Astrocyte (in vitro differentiated cells and primary cell): ENCODE data around the gene KRT6C. TPM values are rescaled to one million over a fixed set of nuclear protein-coding genes. Genes with fewer than 3 reads are reported as not detected.
"Not testable (repeated sequence)": the region's sequence is repeated elsewhere in the genome, so short reads cannot be mapped to it uniquely, and the experiment has no call there.

Source experiments
- DNase-seq: peaks from one replicate; pipeline ENCODE4 v3.0.0-alpha.2; 2010; ENCODE audit warnings: low read depth
- FAIRE-seq: peaks from 2 replicates; lab custom pipeline; 2011; peaks lifted over from hg19 to GRCh38; lab: Jason Lieb, UNC
- H2AFZ ChIP-seq: 2 replicates; pipeline ENCODE4 v1.6.0; 2012; ENCODE audit warnings: low read depth, low read length, inconsistent platforms
- H3K27ac ChIP-seq: 2 replicates; pipeline ENCODE4 v1.5.1; 2011; ENCODE audit warnings: low read depth, low read length, inconsistent platforms
- H3K27me3 ChIP-seq: 2 replicates; pipeline ENCODE4 v1.6.0; 2011; ENCODE audit warnings: low read length, inconsistent platforms; ENCODE audit not compliant: insufficient read depth
- H3K36me3 ChIP-seq: 2 replicates; pipeline ENCODE4 v1.5.1; 2011; ENCODE audit warnings: low read length, inconsistent platforms; ENCODE audit not compliant: insufficient read depth
- H3K4me1 ChIP-seq: 2 replicates; pipeline ENCODE4 v1.5.1; 2011; ENCODE audit warnings: low read length, inconsistent platforms; ENCODE audit not compliant: insufficient read depth
- H3K4me2 ChIP-seq: 2 replicates; pipeline ENCODE4 v1.6.0; 2012; ENCODE audit warnings: low read length, inconsistent platforms
- H3K4me3 ChIP-seq: 2 replicates; pipeline ENCODE4 v1.5.1; 2011; ENCODE audit warnings: low read depth, mild to moderate bottlenecking, low read length, inconsistent platforms; ENCODE audit not compliant: insufficient read depth
- H3K79me2 ChIP-seq: 2 replicates; pipeline ENCODE4 v1.6.0; 2012; ENCODE audit warnings: mild to moderate bottlenecking, low read length, inconsistent platforms; ENCODE audit not compliant: insufficient read depth
- H3K9ac ChIP-seq: 2 replicates; pipeline ENCODE4 v1.6.0; 2012; ENCODE audit warnings: mild to moderate bottlenecking, low read length, inconsistent platforms
- H3K9me3 ChIP-seq: 2 replicates; pipeline ENCODE4 v1.5.1; 2012; ENCODE audit warnings: low read depth, mild to moderate bottlenecking, low read length, inconsistent platforms; ENCODE audit not compliant: insufficient read depth
- H4K20me1 ChIP-seq: 2 replicates; pipeline ENCODE4 v1.6.0; 2012; ENCODE audit warnings: low read length, inconsistent platforms; ENCODE audit not compliant: insufficient read depth
- H3K27ac Mint-ChIP-seq: one replicate; pipeline ENCODE4 v1.8.0; 2021; ENCODE audit warnings: mild to moderate bottlenecking, mixed read lengths; ENCODE audit not compliant: unreplicated experiment
- H3K27me3 Mint-ChIP-seq: one replicate; pipeline ENCODE4 v1.8.0; 2021; ENCODE audit warnings: low read depth, mixed read lengths; ENCODE audit not compliant: unreplicated experiment
- H3K36me3 Mint-ChIP-seq: one replicate; pipeline ENCODE4 v1.8.0; 2021; ENCODE audit warnings: low read depth, mixed read lengths; ENCODE audit not compliant: unreplicated experiment
- H3K4me1 Mint-ChIP-seq: one replicate; pipeline ENCODE4 v1.8.0; 2021; ENCODE audit warnings: low read depth, mixed read lengths; ENCODE audit not compliant: unreplicated experiment
- H3K4me3 Mint-ChIP-seq: one replicate; pipeline ENCODE4 v1.8.0; 2021; ENCODE audit warnings: mild to moderate bottlenecking, moderate library complexity, mixed read lengths; ENCODE audit not compliant: unreplicated experiment
- H3K9me3 Mint-ChIP-seq: one replicate; pipeline ENCODE4 v1.8.0; 2021; ENCODE audit warnings: mild to moderate bottlenecking, mixed read lengths; ENCODE audit not compliant: unreplicated experiment
- EZH2 ChIP-seq: IDR thresholded peaks from 2 replicates; pipeline ENCODE4 v1.6.1; 2012; ENCODE audit warnings: mild to moderate bottlenecking, low read length, inconsistent platforms; ENCODE audit not compliant: insufficient read depth
- total RNA-seq: library from RNA; stranded (reverse); gene quantifications from 2 replicates; pipeline ENCODE4 v1.2.1, GENCODE V29; 2021
- TF ChIP-seq, protein P1 (sequence below): IDR thresholded peaks from 2 replicates; pipeline ENCODE4 v1.5.1; 2011; ENCODE audit warnings: low read depth, mild to moderate bottlenecking, inconsistent platforms, low read length, moderate library complexity; ENCODE audit not compliant: insufficient read depth

Gene KRT6C
- total RNA-seq, 1 donor from 2014 or later: not detected

DNA sequence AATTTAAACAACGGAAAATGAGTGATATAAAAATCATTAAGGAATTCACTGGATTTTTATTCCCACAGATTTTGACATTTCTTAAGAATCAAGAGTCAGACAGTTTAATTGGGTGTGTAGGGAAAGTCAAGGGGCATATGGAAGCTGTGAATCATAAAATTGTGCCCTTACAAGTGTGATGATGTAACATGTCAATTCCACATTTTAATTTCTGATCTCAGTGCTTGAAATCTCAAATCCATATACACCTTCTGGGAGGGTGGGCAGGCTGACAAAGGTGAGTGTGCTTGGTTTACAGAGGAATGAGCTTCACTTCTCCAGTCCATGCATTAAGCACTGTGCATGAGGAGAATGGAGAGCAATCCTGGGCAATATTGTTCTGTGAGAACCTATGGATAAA, 20.5 kb upstream of the KRT6C start:
- Histone ChIP-seq H3K4me2 (no peak overlapping the region), H3K27me3 (peaks cover 14% of the 10 kb centered on the region), H4K20me1 (no peaks in the 10 kb centered on the region), H3K79me2 (no peaks in the 10 kb centered on the region), H3K4me3 (no peak overlapping the region), H3K27ac (no peak overlapping the region), H2AFZ (no peak overlapping the region), H3K9me3 (no peaks in the 10 kb centered on the region), H3K36me3 (no peaks in the 10 kb centered on the region), H3K9ac (no peak overlapping the region), H3K4me1 (peaks cover 21% of the 10 kb centered on the region)
- H3K36me3 Mint-ChIP-seq: no peaks in the 10 kb centered on the region
- peaks cover 2% of the 10 kb centered on the region for H3K9me3 Mint-ChIP-seq
- no peak for FAIRE-seq
- TF ChIP-seq, protein P1, sequence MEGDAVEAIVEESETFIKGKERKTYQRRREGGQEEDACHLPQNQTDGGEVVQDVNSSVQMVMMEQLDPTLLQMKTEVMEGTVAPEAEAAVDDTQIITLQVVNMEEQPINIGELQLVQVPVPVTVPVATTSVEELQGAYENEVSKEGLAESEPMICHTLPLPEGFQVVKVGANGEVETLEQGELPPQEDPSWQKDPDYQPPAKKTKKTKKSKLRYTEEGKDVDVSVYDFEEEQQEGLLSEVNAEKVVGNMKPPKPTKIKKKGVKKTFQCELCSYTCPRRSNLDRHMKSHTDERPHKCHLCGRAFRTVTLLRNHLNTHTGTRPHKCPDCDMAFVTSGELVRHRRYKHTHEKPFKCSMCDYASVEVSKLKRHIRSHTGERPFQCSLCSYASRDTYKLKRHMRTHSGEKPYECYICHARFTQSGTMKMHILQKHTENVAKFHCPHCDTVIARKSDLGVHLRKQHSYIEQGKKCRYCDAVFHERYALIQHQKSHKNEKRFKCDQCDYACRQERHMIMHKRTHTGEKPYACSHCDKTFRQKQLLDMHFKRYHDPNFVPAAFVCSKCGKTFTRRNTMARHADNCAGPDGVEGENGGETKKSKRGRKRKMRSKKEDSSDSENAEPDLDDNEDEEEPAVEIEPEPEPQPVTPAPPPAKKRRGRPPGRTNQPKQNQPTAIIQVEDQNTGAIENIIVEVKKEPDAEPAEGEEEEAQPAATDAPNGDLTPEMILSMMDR: no peak
- H3K27me3 Mint-ChIP-seq: peaks cover 38% of the 10 kb centered on the region
- no peak overlapping the region for H3K27ac Mint-ChIP-seq
- no peak overlapping the region for H3K4me3 Mint-ChIP-seq
- H3K4me1 Mint-ChIP-seq: peaks cover 26% of the 10 kb centered on the region
- no peak for DNase-seq

DNA sequence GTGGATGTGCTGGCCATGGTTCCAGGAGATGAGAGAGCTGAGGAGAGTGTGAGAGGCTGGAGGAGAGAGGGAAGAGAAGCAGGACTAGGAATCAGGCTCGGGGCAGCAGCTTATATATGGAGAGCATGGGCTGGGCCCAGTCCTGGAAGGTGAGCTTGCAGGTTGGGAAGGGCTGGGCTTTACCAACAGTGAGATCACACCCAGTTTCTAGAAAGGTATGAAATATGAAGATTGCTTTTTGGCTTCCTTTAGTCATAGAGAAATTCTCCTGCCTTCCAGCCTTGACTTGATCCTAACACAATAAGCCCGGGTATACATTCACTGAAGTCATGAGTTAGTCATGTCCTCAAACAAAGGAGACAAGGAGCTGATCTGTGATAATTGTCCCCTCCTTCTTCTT, 19.6 kb upstream of the KRT6C start, which contains the start of gene KRT6A:
TSS of gene KRT6A (minus strand) at position 86 of the 400 bp plus-strand sequence. CDS start at position 17, 69 bp downstream.
- Histone ChIP-seq H3K36me3 (no peaks in the 10 kb centered on the region), H3K4me2 (no peak within 1 kb of the TSS), H3K79me2 (no peaks in the 10 kb centered on the region), H4K20me1 (no peaks in the 10 kb centered on the region), H3K4me3 (no peak within 1 kb of the TSS), H2AFZ (no peak within 1 kb of the TSS), H3K27me3 (peaks cover 17% of the 10 kb centered on the region), H3K9ac (no peak within 1 kb of the TSS), H3K27ac (no peak within 1 kb of the TSS), H3K9me3 (no peaks in the 10 kb centered on the region), H3K4me1 (peaks cover 21% of the 10 kb centered on the region)
- no peak for DNase-seq
- H3K4me1 Mint-ChIP-seq: peaks cover 25% of the 10 kb centered on the region
- no peak within 1 kb of the TSS for H3K4me3 Mint-ChIP-seq
- H3K27ac Mint-ChIP-seq: no peak within 1 kb of the TSS
- no peaks in the 10 kb centered on the region for H3K36me3 Mint-ChIP-seq
- peaks cover 44% of the 10 kb centered on the region for H3K27me3 Mint-ChIP-seq
- FAIRE-seq: no peak
- TF ChIP-seq EZH2: no peak
- TF ChIP-seq, protein P1: no peak
- H3K9me3 Mint-ChIP-seq: peaks cover 2% of the 10 kb centered on the region

DNA sequence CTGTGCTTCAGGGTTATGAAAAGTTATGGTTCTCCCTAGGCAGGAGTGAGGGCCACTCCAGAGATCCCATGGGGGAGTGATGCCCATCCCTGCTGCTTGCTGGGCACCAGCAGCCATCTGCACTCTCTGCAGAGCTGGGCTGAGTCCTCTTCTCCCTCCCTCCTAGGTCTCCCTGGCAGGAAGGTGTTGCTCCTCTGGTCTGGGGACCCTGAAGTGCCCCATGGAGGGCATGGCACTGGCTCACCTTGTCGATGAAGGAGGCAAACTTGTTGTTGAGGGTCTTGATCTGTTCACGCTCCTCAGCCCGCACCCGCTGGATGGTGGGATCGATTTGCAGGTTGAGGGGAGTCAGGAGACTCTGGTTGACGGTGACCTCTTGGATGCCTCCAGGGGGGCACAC, 18.8 kb upstream of the KRT6C start:
- DNase-seq: not testable (repeated sequence)

DNA sequence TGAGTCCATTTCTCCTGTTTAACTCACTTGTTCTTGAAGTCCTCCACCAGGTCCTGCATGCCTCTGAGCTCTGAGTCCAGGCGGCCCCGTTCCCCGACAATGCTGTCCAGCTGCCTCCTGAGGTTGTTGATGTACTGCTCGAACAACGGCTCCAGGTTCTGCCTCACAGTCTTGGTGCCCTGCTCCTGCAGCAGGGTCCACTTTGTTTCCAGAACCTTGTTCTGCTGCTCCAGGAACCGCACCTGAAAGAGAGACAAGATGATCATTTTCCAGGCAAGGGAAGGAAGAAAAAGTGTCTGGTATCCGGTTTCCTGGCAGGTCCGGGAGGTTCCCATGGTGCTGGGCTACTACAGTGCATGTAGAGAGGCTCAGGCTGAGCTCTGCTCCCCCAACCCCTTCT, 17.9 kb upstream of the KRT6C start:
- DNase-seq, H3K9me3 ChIP-seq, H3K4me3 Mint-ChIP-seq, H3K4me3 ChIP-seq, H3K36me3 ChIP-seq, FAIRE-seq, H3K4me2 ChIP-seq, H3K79me2 ChIP-seq, H3K9ac ChIP-seq, H4K20me1 ChIP-seq, H2AFZ ChIP-seq, H3K36me3 Mint-ChIP-seq, H3K9me3 Mint-ChIP-seq, H3K27ac Mint-ChIP-seq, H3K27ac ChIP-seq: not testable (repeated sequence)
- peaks cover 52% of the 10 kb centered on the region for H3K27me3 Mint-ChIP-seq
- H3K4me1 Mint-ChIP-seq: peaks cover 17% of the 10 kb centered on the region
- Histone ChIP-seq H3K4me1 (peaks cover 16% of the 10 kb centered on the region), H3K27me3 (peaks cover 18% of the 10 kb centered on the region)

More for the DNA sequence above, 18.8 kb upstream of the KRT6C start:
- peaks cover 23% of the 10 kb centered on the region for H3K4me1 Mint-ChIP-seq
- H3K36me3 ChIP-seq, H3K9ac ChIP-seq, H3K4me3 Mint-ChIP-seq, H2AFZ ChIP-seq, H3K36me3 Mint-ChIP-seq, H3K79me2 ChIP-seq, H3K4me3 ChIP-seq, H3K4me2 ChIP-seq, H4K20me1 ChIP-seq, H3K27ac ChIP-seq, H3K27ac Mint-ChIP-seq, FAIRE-seq, H3K9me3 ChIP-seq, H3K9me3 Mint-ChIP-seq: not testable (repeated sequence)
- peaks cover 17% of the 10 kb centered on the region for H3K27me3 ChIP-seq
- H3K27me3 Mint-ChIP-seq: peaks cover 45% of the 10 kb centered on the region
- peaks cover 21% of the 10 kb centered on the region for H3K4me1 ChIP-seq
